D721Med (cell line): ENCODE results near the gene PSMD6.

Experiments
- DNase-seq: peaks from one replicate; pipeline ENCODE4 v3.0.0; 2011; ENCODE audit warnings: low spot score; ENCODE audit not compliant: insufficient read length
- FAIRE-seq: peaks from 2 replicates; lab custom pipeline; 2011; peaks lifted over from hg19 to GRCh38; lab: Jason Lieb, UNC
- TF ChIP-seq, protein P1 (sequence below): IDR thresholded peaks from 2 replicates; pipeline ENCODE4 v1.5.1; 2012; ENCODE audit warnings: mild to moderate bottlenecking, control low read depth; ENCODE audit not compliant: insufficient read depth; ENCODE audit errors: missing control alignments

The PSMD6 gene

GRCh38 chr3:64023187-64023860 lies at the start of gene PSMD6:
Gene PSMD6, minus strand, starts transcription at chr3:64023494. Its CDS starts 75 bp downstream, at chr3:64023419.
- FAIRE-seq = peak; percentile 73

DNA sequence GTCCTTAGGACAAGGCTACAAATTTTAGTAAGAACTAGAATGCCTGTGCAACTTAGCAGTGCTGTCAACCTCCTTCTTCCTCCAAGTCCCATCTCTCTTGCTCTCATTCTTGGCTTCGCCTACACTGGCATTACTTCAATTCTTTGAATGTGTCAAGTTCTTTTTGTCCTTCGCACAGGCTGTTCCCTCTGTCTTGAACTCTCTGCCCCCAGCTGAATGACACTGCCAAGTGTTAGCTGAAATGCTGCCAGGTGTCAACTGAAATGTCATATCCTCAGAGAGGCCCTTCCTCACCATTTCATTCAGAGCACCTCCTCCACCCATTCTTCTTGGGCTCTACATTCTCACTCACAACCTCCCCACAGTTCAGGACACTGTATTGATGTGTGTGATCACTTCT lies 48.8 kb upstream of the PSMD6 start:
- TF ChIP-seq, protein P1, sequence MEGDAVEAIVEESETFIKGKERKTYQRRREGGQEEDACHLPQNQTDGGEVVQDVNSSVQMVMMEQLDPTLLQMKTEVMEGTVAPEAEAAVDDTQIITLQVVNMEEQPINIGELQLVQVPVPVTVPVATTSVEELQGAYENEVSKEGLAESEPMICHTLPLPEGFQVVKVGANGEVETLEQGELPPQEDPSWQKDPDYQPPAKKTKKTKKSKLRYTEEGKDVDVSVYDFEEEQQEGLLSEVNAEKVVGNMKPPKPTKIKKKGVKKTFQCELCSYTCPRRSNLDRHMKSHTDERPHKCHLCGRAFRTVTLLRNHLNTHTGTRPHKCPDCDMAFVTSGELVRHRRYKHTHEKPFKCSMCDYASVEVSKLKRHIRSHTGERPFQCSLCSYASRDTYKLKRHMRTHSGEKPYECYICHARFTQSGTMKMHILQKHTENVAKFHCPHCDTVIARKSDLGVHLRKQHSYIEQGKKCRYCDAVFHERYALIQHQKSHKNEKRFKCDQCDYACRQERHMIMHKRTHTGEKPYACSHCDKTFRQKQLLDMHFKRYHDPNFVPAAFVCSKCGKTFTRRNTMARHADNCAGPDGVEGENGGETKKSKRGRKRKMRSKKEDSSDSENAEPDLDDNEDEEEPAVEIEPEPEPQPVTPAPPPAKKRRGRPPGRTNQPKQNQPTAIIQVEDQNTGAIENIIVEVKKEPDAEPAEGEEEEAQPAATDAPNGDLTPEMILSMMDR = no peak
- DNase-seq (no peak), FAIRE-seq (no peak)

More at GRCh38 chr3:64023187-64023860, at the start of gene PSMD6:
- TF ChIP-seq, protein P1 = peak; percentile 97
- peak; percentile 44 for DNase-seq

- TF ChIP-seq, protein P1 = no peak
- FAIRE-seq = no peak
- DNase-seq = no peak
These were observed 47.4 kb upstream of the PSMD6 start for GRCh38 chr3:64070704-64071103.

- DNase-seq (no peak), FAIRE-seq (no peak)
- TF ChIP-seq, protein P1 = no peak
These were observed 44.4 kb upstream of the PSMD6 start for GRCh38 chr3:64067506-64068346.

DNA sequence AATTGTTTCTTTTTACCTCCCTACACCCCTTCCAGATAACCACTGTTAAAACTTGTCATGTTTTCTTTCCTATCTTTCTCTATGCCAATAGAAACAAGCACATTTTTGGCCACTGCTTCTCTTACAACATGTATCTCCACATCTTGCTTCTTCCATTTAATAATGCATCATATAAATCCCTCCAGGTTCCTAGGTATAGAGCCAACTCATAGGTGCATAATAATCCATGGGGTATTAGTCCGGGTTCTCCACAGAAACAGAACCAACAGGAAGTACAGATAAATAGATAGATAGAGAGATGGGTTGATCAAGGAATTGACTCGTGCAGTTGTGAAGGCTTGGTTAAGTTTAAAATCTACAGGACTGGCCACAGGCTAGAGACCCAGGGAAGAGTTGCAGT lies 41.5 kb upstream of the PSMD6 start:
- no peak for FAIRE-seq
- TF ChIP-seq, protein P1 = no peak
- DNase-seq = no peak

GRCh38 chr3:64063983-64064438 lies 40.7 kb upstream of the PSMD6 start:
- TF ChIP-seq, protein P1 = no peak
- FAIRE-seq (no peak), DNase-seq (no peak)
